Prostate gland (tissue), 2 donors: Measurements from ENCODE around the gene SNED1. TPM values are rescaled to one million over a fixed set of nuclear protein-coding genes. Genes with fewer than 3 reads are reported as not detected.
A peak's percentile ranks its signal among the peaks of the same experiment; 100 is the strongest.

Source experiments
- DNase-seq: peaks from one replicate; pipeline ENCODE4 v3.0.0-alpha.2; 2019; ENCODE audit warnings: low spot score
- H3K27ac ChIP-seq, 2 donors: fragments of 200-600 bp; sonication (generic); 2 replicates each; pipeline ENCODE4 v1.5.1; 2017 to 2019
- H3K27me3 ChIP-seq: fragments of 200-600 bp; sonication (generic); replicated peaks from 2 replicates; pipeline ENCODE4 v1.5.1; 2019; ENCODE audit not compliant: insufficient read depth
- H3K36me3 ChIP-seq, 2 donors: fragments of 200-600 bp; sonication (generic); 1 replicate in 1 of 2; 2 replicates in 1 of 2; pipeline versions ENCODE4 v1.5.1 to v1.8.1; 2017 to 2019
- H3K4me1 ChIP-seq: fragments of 200-600 bp; sonication (generic); replicated peaks from 2 replicates; pipeline ENCODE4 v1.5.1; 2019
- H3K4me3 ChIP-seq, 2 donors: fragments of 200-600 bp; sonication (generic); 2 replicates each; pipeline ENCODE4 v1.5.1; 2017 to 2019
- H3K9me3 ChIP-seq: fragments of 200-600 bp; sonication (generic); 2 replicates; pipeline ENCODE4 v1.5.1; 2017
- CTCF ChIP-seq, 4 experiments: fragments of 200-600 bp in 2 of 4; fragments of 450-650 bp in 2 of 4; sonication (generic) in 2 of 4; IDR thresholded peaks; 1 replicate in 3 of 4; 2 replicates in 1 of 4; pipeline ENCODE4 v1.5.1; 2016 to 2019; ENCODE audit warnings: antibody characterized with exemption in 4 of 4, mild to moderate bottlenecking in 2 of 4, moderate library complexity in 2 of 4
- POLR2A ChIP-seq: fragments of 450-650 bp; IDR thresholded peaks from one replicate; pipeline ENCODE4 v1.6.1; 2016; ENCODE audit warnings: antibody characterized with exemption, mild to moderate bottlenecking
- POLR2AphosphoS5 ChIP-seq: sonication (generic); formaldehyde crosslinking; IDR thresholded peaks from one replicate; pipeline ENCODE4 v1.6.1; 2017; ENCODE audit warnings: antibody characterized with exemption
- WGBS: methylation state at CpG from one replicate; pipeline ENCODE4 v1.1.5; 2018; 5-methylcytosine and 5-hydroxymethylcytosine counted together
- intact Hi-C: fragments of 100-400 bp; cut with DNase I; formaldehyde crosslinking; loops from one replicate; pipeline ENCODE4 v1.14.2; 2022
- total RNA-seq, 2 donors: library from RNA; depleted of rRNA; stranded (reverse); fragments of >200 nt; gene quantifications; one replicate each; pipeline ENCODE4 v1.1.0, GENCODE V29; 2016

The SNED1 gene
- total RNA-seq, 2 donors from 2014 or later = 32.0 to 115 TPM

- no peak overlapping the region for H3K4me3 ChIP-seq
- peak overlapping the region in 1 of 2 donors; percentile 9 for H3K27ac ChIP-seq
- DNase-seq = no peak
- intact Hi-C loops = no loop called here
- 75% methylated on average over 5 of the region's 5 CpGs for WGBS
- no peaks in the 10 kb centered on the region for H3K36me3 ChIP-seq
- no peaks in the 10 kb centered on the region for H3K9me3 ChIP-seq
- H3K27me3 ChIP-seq = no peaks in the 10 kb centered on the region
- no peak for TF ChIP-seq POLR2A
- TF ChIP-seq POLR2AphosphoS5 = no peak
- no peak for TF ChIP-seq CTCF (IDR thresholded peaks at IDR 0.05)
- no peaks in the 10 kb centered on the region for H3K4me1 ChIP-seq
Observed at GRCh38 chr2:241083091-241083415, 84.6 kb downstream of the SNED1 start.

- intact Hi-C loops = no loop called here
- no peaks in the 10 kb centered on the region for H3K9me3 ChIP-seq
Observed at GRCh38 chr2:241084856-241085444, 86.5 kb downstream of the SNED1 start.

GRCh38 chr2:241087420-241088268 is 89.2 kb downstream of the SNED1 start:
- no peaks in the 10 kb centered on the region for H3K9me3 ChIP-seq
- intact Hi-C loops = no loop called here
- no peak for DNase-seq
- no peaks in the 10 kb centered on the region for H3K27me3 ChIP-seq
- no peak overlapping the region for H3K4me3 ChIP-seq
- WGBS = 95% methylated on average over 29 of the region's 29 CpGs
- no peak for TF ChIP-seq POLR2AphosphoS5
- no peak for TF ChIP-seq CTCF (IDR thresholded peaks at IDR 0.05)
- no peak for TF ChIP-seq POLR2A
- peaks cover 0 to 6% of the 10 kb centered on the region in 2 donors for H3K36me3 ChIP-seq
- no peak overlapping the region for H3K27ac ChIP-seq
- peaks cover 8% of the 10 kb centered on the region for H3K4me1 ChIP-seq

More at GRCh38 chr2:241084856-241085444, 86.5 kb downstream of the SNED1 start:
- Histone ChIP-seq H3K4me3 (no peak overlapping the region), H3K4me1 (no peaks in the 10 kb centered on the region), H3K27me3 (no peaks in the 10 kb centered on the region), H3K27ac (no peak overlapping the region), H3K36me3 (peaks cover 0 to 6% of the 10 kb centered on the region in 2 donors)
- TF ChIP-seq POLR2AphosphoS5 (no peak), POLR2A (no peak), CTCF (IDR thresholded peaks at IDR 0.05) (no peak)
- WGBS = 96% methylated on average over 4 of the region's 4 CpGs
- DNase-seq = no peak

- no peak for DNase-seq
- 83% methylated on average over 8 of the region's 8 CpGs for WGBS
Observed at GRCh38 chr2:241088376-241088775, 90.0 kb downstream of the SNED1 start.

More at GRCh38 chr2:241088376-241088775, 90.0 kb downstream of the SNED1 start:
- H3K4me1 ChIP-seq = peaks cover 12% of the 10 kb centered on the region
- H3K36me3 ChIP-seq = peaks cover 0 to 6% of the 10 kb centered on the region in 2 donors
- H3K4me3 ChIP-seq = no peak overlapping the region
- H3K27ac ChIP-seq = peak overlapping the region in 1 of 2 donors; percentile 51
- intact Hi-C loops = no loop called here
- no peaks in the 10 kb centered on the region for H3K9me3 ChIP-seq
- TF ChIP-seq CTCF (IDR thresholded peaks at IDR 0.05) = no peak
- TF ChIP-seq POLR2A = no peak
- TF ChIP-seq POLR2AphosphoS5 = no peak
- no peaks in the 10 kb centered on the region for H3K27me3 ChIP-seq
